HepG2 (cell line): Measurements from ENCODE around the gene CDH22. TPM values are rescaled to one million over a fixed set of nuclear protein-coding genes. Genes with fewer than 3 reads are reported as not detected.

ENCODE experiments used
- ATAC-seq: fragments of 200-7000 bp; cut with Tn5 transposase; 3 replicates; pipeline ENCODE4 v1.9.1; 2020; ENCODE audit warnings: mild to moderate bottlenecking, moderate library complexity
- BruUV-seq: library from RNA; stranded (reverse); fragments of 400-500 nt; replicated peaks from 2 replicates; lab custom pipeline; 2021; lab: Mats Ljungman, UMichigan
- CTCF ChIA-PET: fragments of 300-600 bp; formaldehyde crosslinking; extraction: SDS; loops from one replicate; lab custom pipeline; 2021; ENCODE audit warnings: low total read pairs, inconsistent platforms, low intra/inter-chr PET ratio; lab: Yijun Ruan, JAX
- POLR2A ChIA-PET: fragments of 350-600 bp; sonication (Branson Sonifier 250); formaldehyde crosslinking; loops from one replicate; lab custom pipeline; 2020; ENCODE audit warnings: antibody characterized with exemption, inconsistent platforms; lab: Yijun Ruan, JAX
- DNase-seq: peaks from one replicate; pipeline ENCODE4 v3.0.0-alpha.2; 2015; ENCODE audit warnings: low spot score
- FAIRE-seq: peaks from 3 replicates; lab custom pipeline; 2011; peaks lifted over from hg19 to GRCh38; lab: Jason Lieb, UNC
- H2AFZ ChIP-seq: one replicate; pipeline ENCODE4 v1.6.1; 2011; ENCODE audit warnings: low read length, inconsistent platforms
- H3K27ac ChIP-seq: fragments of 300-600 bp; 3 replicates; pipeline ENCODE4 v1.8.0; 2011; ENCODE audit warnings: mixed run types, mild to moderate bottlenecking, mixed read lengths, low read length, inconsistent platforms; ENCODE audit not compliant: insufficient read depth; ENCODE audit errors: extremely low read length
- H3K27me3 ChIP-seq, 2 experiments: fragments of 200-600 bp in 1 of 2; 2 replicates in 1 of 2; 3 replicates in 1 of 2; pipeline versions ENCODE4 v1.6.0 to v1.8.0; 2011; ENCODE audit warnings: low read length in 2 of 2, mild to moderate bottlenecking in 2 of 2, moderate library complexity in 2 of 2, inconsistent platforms in 1 of 2; ENCODE audit not compliant: insufficient read depth in 2 of 2, control insufficient read depth in 1 of 2
- H3K36me3 ChIP-seq, 2 experiments: fragments of 200-600 bp in 1 of 2; replicated peaks in 1 of 2; 2 replicates in 1 of 2; 3 replicates in 1 of 2; pipeline versions ENCODE4 v1.5.1 to v1.8.0; 2011; ENCODE audit warnings: low read length in 2 of 2, inconsistent platforms in 1 of 2; ENCODE audit not compliant: insufficient read depth in 2 of 2, control insufficient read depth in 1 of 2
- H3K4me1 ChIP-seq: 2 replicates; pipeline ENCODE4 v1.5.1; 2012; ENCODE audit warnings: low read length, inconsistent platforms; ENCODE audit not compliant: insufficient read depth
- H3K4me2 ChIP-seq: 2 replicates; pipeline ENCODE4 v1.6.0; 2011; ENCODE audit warnings: low read depth, low read length, inconsistent platforms
- H3K4me3 ChIP-seq, 3 experiments: fragments of 200-600 bp in 1 of 3; sonication (generic), shearing (Covaris generic) in 1 of 3; replicated peaks in 1 of 3; 2 replicates each; pipeline ENCODE4 v1.5.1; 2011 to 2016; ENCODE audit warnings: low read length in 3 of 3, inconsistent platforms in 2 of 3, low read depth in 2 of 3, mild to moderate bottlenecking in 2 of 3, control low read depth in 1 of 3, mixed read lengths in 1 of 3; ENCODE audit not compliant: insufficient read depth in 1 of 3
- H3K79me2 ChIP-seq: one replicate; pipeline ENCODE4 v1.6.1; 2011; ENCODE audit warnings: low read length, inconsistent platforms; ENCODE audit not compliant: insufficient read depth
- H3K9ac ChIP-seq: 2 replicates; pipeline ENCODE4 v1.6.0; 2011; ENCODE audit warnings: mild to moderate bottlenecking, low read depth, low read length, inconsistent platforms; ENCODE audit not compliant: insufficient read depth
- H3K9me3 ChIP-seq: 2 replicates; pipeline ENCODE4 v1.5.1; 2012; ENCODE audit warnings: mild to moderate bottlenecking, low read length
- H4K20me1 ChIP-seq: 2 replicates; pipeline ENCODE4 v1.6.0; 2011; ENCODE audit warnings: inconsistent platforms, mild to moderate bottlenecking, low read length, moderate library complexity; ENCODE audit not compliant: insufficient read depth
- ARNTL ChIP-seq: sonication (generic); formaldehyde crosslinking; IDR thresholded peaks from 2 replicates; pipeline ENCODE4 v1.4.0; 2020; ENCODE audit warnings: mild to moderate bottlenecking, missing genetic modification reagents
- CC2D1A ChIP-seq: sonication (generic); formaldehyde crosslinking; IDR thresholded peaks from 2 replicates; pipeline ENCODE4 v1.8.1; 2023; ENCODE audit warnings: mild to moderate bottlenecking, missing genetic modification reagents
- CREB1 ChIP-seq, 2 experiments: fragments of 450-650 bp in 1 of 2; IDR thresholded peaks; 2 replicates each; pipeline ENCODE4 v1.6.1; 2016 to 2017; ENCODE audit warnings: control low read depth in 1 of 2, mild to moderate bottlenecking in 1 of 2, missing compliant biosample characterization in 1 of 2, missing genetic modification characterization in 1 of 2
- CREBL2 ChIP-seq: sonication (generic); formaldehyde crosslinking; IDR thresholded peaks from 2 replicates; pipeline ENCODE4 v1.8.1; 2023; ENCODE audit warnings: missing genetic modification reagents, mild to moderate bottlenecking, borderline replicate concordance
- CTCF ChIP-seq: sonication (generic); formaldehyde crosslinking; IDR thresholded peaks from 2 replicates; pipeline ENCODE4 v1.5.0; 2020; ENCODE audit warnings: mild to moderate bottlenecking, missing genetic modification reagents, moderate library complexity
- ETV5 ChIP-seq: IDR thresholded peaks from 2 replicates; pipeline ENCODE4 v1.6.1; 2018; ENCODE audit warnings: missing biosample characterization, missing genetic modification reagents, inconsistent platforms, borderline replicate concordance
- PLSCR1 ChIP-seq: sonication (generic); formaldehyde crosslinking; IDR thresholded peaks from 2 replicates; pipeline ENCODE4 v1.5.0; 2020; ENCODE audit warnings: missing genetic modification reagents, mild to moderate bottlenecking, borderline replicate concordance
- POLR2A ChIP-seq, 2 experiments: IDR thresholded peaks; 2 replicates each; pipeline ENCODE4 v1.6.1; 2011; ENCODE audit warnings: low read depth in 2 of 2, low read length in 2 of 2, mild to moderate bottlenecking in 1 of 2, moderate library complexity in 1 of 2; ENCODE audit not compliant: insufficient read depth in 1 of 2
- RFXANK ChIP-seq: IDR thresholded peaks from 2 replicates; pipeline ENCODE4 v1.6.1; 2016
- SMARCC2 ChIP-seq: fragments of 450-650 bp; IDR thresholded peaks from 2 replicates; pipeline ENCODE4 v1.6.1; 2017; ENCODE audit warnings: antibody characterized with exemption, mild to moderate bottlenecking
- U2AF2 ChIP-seq: fragments of 200-400 bp; formaldehyde crosslinking; IDR thresholded peaks from 2 replicates; pipeline ENCODE4 v1.6.1; 2017; ENCODE audit warnings: low read depth, mild to moderate bottlenecking, low read length
- ZFP36 ChIP-seq: fragments of 150-350 bp; IDR thresholded peaks from 2 replicates; pipeline ENCODE4 v1.6.1; 2018; ENCODE audit warnings: borderline replicate concordance, low read length, low read depth; ENCODE audit not compliant: partially characterized antibody
- ZMYM2 ChIP-seq: sonication (generic); formaldehyde crosslinking; IDR thresholded peaks from 2 replicates; pipeline ENCODE4 v1.8.0; 2022; ENCODE audit warnings: mild to moderate bottlenecking, missing genetic modification reagents
- ZNF143 ChIP-seq: sonication (generic); formaldehyde crosslinking; IDR thresholded peaks from 2 replicates; pipeline ENCODE4 v1.4.0; 2020; ENCODE audit warnings: missing genetic modification reagents
- ZNF468 ChIP-seq: sonication (generic); formaldehyde crosslinking; IDR thresholded peaks from 2 replicates; pipeline ENCODE4 v1.8.0; 2022; ENCODE audit warnings: mild to moderate bottlenecking, moderate library complexity, missing genetic modification reagents
- ZNF552 ChIP-seq: sonication (generic); formaldehyde crosslinking; IDR thresholded peaks from 2 replicates; pipeline ENCODE4 v1.9.0; 2022; ENCODE audit warnings: missing genetic modification reagents, mild to moderate bottlenecking, borderline replicate concordance
- ZNF605 ChIP-seq: sonication (generic); formaldehyde crosslinking; IDR thresholded peaks from 2 replicates; pipeline ENCODE4 v1.8.0; 2022; ENCODE audit warnings: mild to moderate bottlenecking, missing genetic modification reagents
- ZNF629 ChIP-seq: sonication (generic); formaldehyde crosslinking; conservative IDR thresholded peaks from 2 replicates; pipeline ENCODE4 v1.5.0; 2020; ENCODE audit warnings: missing genetic modification reagents
- ZNF672 ChIP-seq: sonication (generic); formaldehyde crosslinking; IDR thresholded peaks from 2 replicates; pipeline ENCODE4 v1.8.1; 2022; ENCODE audit warnings: missing genetic modification reagents
- ZNF83 ChIP-seq: sonication (generic); formaldehyde crosslinking; IDR thresholded peaks from 2 replicates; pipeline ENCODE4 v1.4.0; 2020; ENCODE audit warnings: missing genetic modification reagents, mild to moderate bottlenecking, borderline replicate concordance
- WGBS: methylation state at CpG from one replicate; pipeline ENCODE4 v1.1.6; 2017; ENCODE audit warnings: low lambda C conversion rate; 5-methylcytosine and 5-hydroxymethylcytosine counted together
- in situ Hi-C: cut with HindIII; loops from 2 replicates; pipeline ENCODE4 v1.10.0; 2017; ENCODE audit warnings: low pct_unique_long_range_greater_than_20kb; ENCODE audit not compliant: extremely low pct_ligation_motif_present
- intact Hi-C: fragments of 100-400 bp; cut with micrococcal nuclease; formaldehyde crosslinking; loops from one replicate; pipeline ENCODE4 v1.10.0; 2022; ENCODE audit not compliant: unreplicated experiment
- polyA plus RNA-seq, 8 experiments: library from polyadenylated mRNA; depleted of rRNA in 3 of 8; stranded (reverse) in 7 of 8; unstranded in 1 of 8; fragments of >200 nt; fragmentation: Illumina TruSeq in 4 of 8; extraction: Trizol in 4 of 8; gene quantifications; 2 replicates each; pipeline versions ENCODE4 v1.2.1 to v1.2.3, GENCODE V29; 2011 to 2016; ENCODE audit warnings: low read depth in 4 of 8, missing spikeins in 1 of 8, mixed read lengths in 1 of 8; ENCODE audit not compliant: insufficient read depth in 1 of 8
- total RNA-seq, 5 experiments: library from RNA; depleted of rRNA; stranded (reverse); fragments of >200 nt; fragmentation: Illumina TruSeq; extraction: Trizol; gene quantifications; 2 replicates each; pipeline ENCODE4 v1.2.3, GENCODE V29; 2016; ENCODE audit warnings: low read depth in 1 of 5
- TF ChIP-seq, protein P1 (sequence below): sonication (generic); formaldehyde crosslinking; IDR thresholded peaks from 2 replicates; pipeline ENCODE4 v1.9.0; 2021; ENCODE audit warnings: missing genetic modification reagents, borderline replicate concordance

The CDH22 gene
- total and polyA plus RNA-seq, 2 of the 13 experiments (the other 11 are each of a cell fraction or from before 2014, with no cell fraction given) = not detected

- in situ Hi-C loops = loop anchor here (25.0 kb wide), 1 partner anchor 569 kb away; the partner anchor contains the start of genes DNTTIP1 and WFDC3
- peaks cover 20 to 27% of the 10 kb centered on the region in 2 experiments; a peak in 4 of 5 replicates for H3K36me3 ChIP-seq
- no TSS peak for BruUV-seq
- H4K20me1 ChIP-seq = peaks cover 5% of the 10 kb centered on the region; the same call in 1 of the 2 replicates
- ATAC-seq = no peak
- WGBS = 89% methylated on average over 17 of the region's 23 CpGs
- peaks cover 22% of the 10 kb centered on the region for H3K4me1 ChIP-seq
- no peak for DNase-seq
- peaks cover 2% of the 10 kb centered on the region for H3K79me2 ChIP-seq
- ChIA-PET POLR2A (interaction anchor here (3.8 kb wide), 1 partner anchor 8 kb away, joined by 36 read pairs; no protein-coding TSS in a partner anchor), CTCF (no interaction called here)
- H3K4me2 ChIP-seq = no peak overlapping the region
- H2AFZ ChIP-seq = no peak overlapping the region
- intact Hi-C loops = no loop called here
- H3K27me3 ChIP-seq = no peaks in the 10 kb centered on the region
- H3K27ac ChIP-seq = no peak overlapping the region
- H3K9ac ChIP-seq = no peak overlapping the region
- no peaks in the 10 kb centered on the region for H3K9me3 ChIP-seq
- H3K4me3 ChIP-seq = no peak overlapping the region
- no peak for FAIRE-seq
- TF ChIP-seq ZNF552 (CRISPR knock-in tag) (no peak), ZFP36 (no peak), ZNF83 (CRISPR knock-in tag) (no peak), ZNF605 (CRISPR knock-in tag) (no peak), CTCF (CRISPR knock-in tag) (no peak), ZNF672 (CRISPR knock-in tag) (no peak), ETV5 (CRISPR knock-in tag) (no peak; the same call in 1 of the 2 replicates), ARNTL (CRISPR knock-in tag) (no peak), CREB1 (IDR thresholded peaks at IDR 0.05) (no peak), CREB1 (CRISPR knock-in tag; IDR thresholded peaks at IDR 0.05) (no peak), ZNF629 (CRISPR knock-in tag) (no peak), PLSCR1 (CRISPR knock-in tag) (no peak), ZNF143 (no peak), RFXANK (CRISPR knock-in tag) (no peak), SMARCC2 (no peak), ZNF468 (no peak), POLR2A (IDR thresholded peaks at IDR 0.05; ENCODE audit: insufficient read depth in 1 of 2, low read depth in 2 of 2, low read length in 2 of 2) (peak in 1 of 2 experiments; percentile 36; a peak in 1 of 4 replicates), U2AF2 (no peak), ZMYM2 (CRISPR knock-in tag) (no peak), CREBL2 (CRISPR knock-in tag) (no peak), CC2D1A (CRISPR knock-in tag) (no peak)
- TF ChIP-seq, protein P1, sequence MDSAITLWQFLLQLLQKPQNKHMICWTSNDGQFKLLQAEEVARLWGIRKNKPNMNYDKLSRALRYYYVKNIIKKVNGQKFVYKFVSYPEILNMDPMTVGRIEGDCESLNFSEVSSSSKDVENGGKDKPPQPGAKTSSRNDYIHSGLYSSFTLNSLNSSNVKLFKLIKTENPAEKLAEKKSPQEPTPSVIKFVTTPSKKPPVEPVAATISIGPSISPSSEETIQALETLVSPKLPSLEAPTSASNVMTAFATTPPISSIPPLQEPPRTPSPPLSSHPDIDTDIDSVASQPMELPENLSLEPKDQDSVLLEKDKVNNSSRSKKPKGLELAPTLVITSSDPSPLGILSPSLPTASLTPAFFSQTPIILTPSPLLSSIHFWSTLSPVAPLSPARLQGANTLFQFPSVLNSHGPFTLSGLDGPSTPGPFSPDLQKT (CRISPR knock-in tag) = no peak
These were observed 48.1 kb upstream of the CDH22 start for GRCh38 chr20:46356195-46357029.
